Spleen (tissue), 11 donors: ENCODE measurements around the gene SRGN. TPM values are rescaled to one million over a fixed set of nuclear protein-coding genes. Genes with fewer than 3 reads are reported as not detected.

ENCODE experiments used
- DNase-seq: peaks from one replicate; pipeline ENCODE4 v3.0.0-alpha.2; 2020
- H3K27ac ChIP-seq, 8 donors: fragments of 200-600 bp; sonication (generic) in 7 of 8; 1 replicate in 4 of 8; 2 replicates in 4 of 8; pipeline versions ENCODE4 v1.5.0 to v1.8.0; 2016 to 2021; ENCODE audit warnings: inconsistent platforms in 4 of 8, mild to moderate bottlenecking in 4 of 8, moderate library complexity in 1 of 8
- H3K27me3 ChIP-seq, 7 donors: fragments of 200-600 bp; sonication (generic) in 6 of 7; replicated peaks in 1 of 7; 1 replicate in 4 of 7; 2 replicates in 3 of 7; pipeline versions ENCODE4 v1.5.0 to v1.8.0; 2016 to 2021; ENCODE audit warnings: inconsistent platforms in 3 of 7, mild to moderate bottlenecking in 1 of 7
- H3K36me3 ChIP-seq, 6 donors: fragments of 200-600 bp; sonication (generic) in 5 of 6; 1 replicate in 4 of 6; 2 replicates in 2 of 6; pipeline versions ENCODE4 v1.5.0 to v1.8.0; 2016 to 2021; ENCODE audit warnings: inconsistent platforms in 2 of 6
- H3K4me1 ChIP-seq, 6 donors: fragments of 200-600 bp; sonication (generic) in 5 of 6; 1 replicate in 3 of 6; 2 replicates in 3 of 6; pipeline versions ENCODE4 v1.5.0 to v1.8.0; 2016 to 2021; ENCODE audit warnings: inconsistent platforms in 3 of 6
- H3K4me3 ChIP-seq, 8 donors: fragments of 200-600 bp; sonication (generic) in 7 of 8; 1 replicate in 4 of 8; 2 replicates in 4 of 8; pipeline versions ENCODE4 v1.5.0 to v1.8.0; 2016 to 2021; ENCODE audit warnings: inconsistent platforms in 4 of 8, mild to moderate bottlenecking in 4 of 8, moderate library complexity in 2 of 8
- H3K9me3 ChIP-seq, 8 donors: fragments of 200-600 bp; sonication (generic) in 7 of 8; 1 replicate in 4 of 8; 2 replicates in 4 of 8; pipeline versions ENCODE4 v1.5.0 to v1.8.0; 2016 to 2021; ENCODE audit warnings: inconsistent platforms in 4 of 8
- POLR2A ChIP-seq, 3 donors: fragments of 450-650 bp; IDR thresholded peaks; one replicate each; pipeline ENCODE4 v1.5.1; 2017; ENCODE audit warnings: antibody characterized with exemption in 3 of 3, mild to moderate bottlenecking in 1 of 3
- POLR2AphosphoS5 ChIP-seq, 3 donors: sonication (generic); formaldehyde crosslinking; IDR thresholded peaks; one replicate each; pipeline ENCODE4 v1.5.1; 2017; ENCODE audit warnings: antibody characterized with exemption in 3 of 3
- WGBS, 5 donors: extraction: QIAGEN DNeasy Blood & Tissue Kit in 3 of 5; methylation state at CpG; one replicate each; pipeline versions ENCODE4 v1.1.5 to v1.1.7; 2013 to 2018; 5-methylcytosine and 5-hydroxymethylcytosine counted together
- intact Hi-C: fragments of 100-400 bp; cut with DNase I; formaldehyde crosslinking; loops from one replicate; pipeline ENCODE4 v1.15.0; 2023; ENCODE audit warnings: low total_unique reads
- polyA plus RNA-seq, 3 donors: library from polyadenylated mRNA; stranded (reverse); fragments of 200-250 nt; gene quantifications; one replicate each; pipeline ENCODE4 v1.2.1, GENCODE V29; 2013
- total RNA-seq, 7 donors: library from RNA; depleted of rRNA in 3 of 7; stranded (reverse); fragments of >200 nt in 3 of 7; fragmentation: NEBNext Ultra II Directional in 4 of 7; extraction: Animal tissue kit (Norgen Biotek cat#: 25700) in 4 of 7; gene quantifications; one replicate each; pipeline versions ENCODE4 v1.1.0 to v1.2.1, GENCODE V29; 2016 to 2021
- TF ChIP-seq, protein P1 (sequence below), 11 experiments: fragments of 200-600 bp in 7 of 11; fragments of 450-650 bp in 4 of 11; sonication (generic) in 4 of 11; IDR thresholded peaks in 8 of 11; conservative IDR thresholded peaks in 3 of 11; 1 replicate in 7 of 11; 2 replicates in 4 of 11; pipeline versions ENCODE4 v1.4.0 to v1.8.0; 2016 to 2021; ENCODE audit warnings: antibody characterized with exemption in 11 of 11, inconsistent platforms in 4 of 11, mild to moderate bottlenecking in 1 of 11
- donor health status: healthy with polysubstance abuse.
- donor health status: DM: no; HTN: no; CAD: no; lungs with moderate emphysema.
- donor health status: DM: no; HTN: no; CAD: no.
- donor health status: Bipolar disorder and iron deficiency.
- donor health status: healthy.
- donor health status: DM: no; HTN: no; CAD: no.
- donor health status: DM: yes; HTN: yes; CAD: no.

Gene SRGN
- total and polyA plus RNA-seq, 10 donors = 123 to 1,009 (median 505) TPM

DNA sequence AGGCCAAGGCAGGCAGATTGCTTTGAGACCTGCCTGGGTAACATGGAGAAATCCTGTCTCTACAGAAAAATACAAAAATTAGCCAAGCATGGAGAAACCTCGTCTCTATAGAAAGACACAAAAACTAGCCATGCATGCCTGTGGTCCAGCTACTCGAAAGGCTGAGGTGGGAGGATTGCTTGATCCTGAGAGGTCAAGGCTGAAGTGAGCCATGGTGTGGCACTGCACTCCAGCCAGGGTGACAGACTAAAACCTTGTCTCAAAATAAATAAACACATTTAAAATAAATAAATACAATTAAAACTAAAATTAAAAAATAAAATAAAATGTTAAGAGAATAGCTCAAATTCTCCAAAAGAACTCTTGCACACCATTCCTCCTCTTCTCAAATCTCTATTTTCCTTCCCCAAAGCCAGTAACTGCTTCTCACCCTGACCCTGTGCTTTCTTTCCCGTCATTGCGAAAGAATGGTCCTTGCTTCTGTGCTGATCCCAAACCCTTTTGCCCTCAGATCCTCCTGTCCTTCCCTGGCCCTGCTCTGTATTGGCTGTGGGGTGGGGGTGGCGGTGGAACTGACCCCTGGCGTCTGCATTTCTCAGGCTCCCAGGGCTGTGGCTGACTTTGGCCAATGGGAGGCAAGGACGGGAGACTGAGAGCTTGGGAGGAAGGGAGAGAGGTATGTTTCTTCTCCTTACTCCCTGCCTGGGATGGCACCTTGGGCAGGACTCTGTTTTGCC lies 12.4 kb downstream of the SRGN start:
- Histone ChIP-seq H3K27me3 (no peaks in the 10 kb centered on the region), H3K9me3 (no peaks in the 10 kb centered on the region), H3K36me3 (peaks cover 3 to 98% (median 55%) of the 10 kb centered on the region in 6 donors), H3K4me1 (peaks cover 0 to 87% (median 55%) of the 10 kb centered on the region in 6 donors), H3K4me3 (no peak overlapping the region), H3K27ac (peak overlapping the region in 2 of 8 donors; percentile 36 to 52)
- intact Hi-C loops = no loop called here
- TF ChIP-seq, protein P1, sequence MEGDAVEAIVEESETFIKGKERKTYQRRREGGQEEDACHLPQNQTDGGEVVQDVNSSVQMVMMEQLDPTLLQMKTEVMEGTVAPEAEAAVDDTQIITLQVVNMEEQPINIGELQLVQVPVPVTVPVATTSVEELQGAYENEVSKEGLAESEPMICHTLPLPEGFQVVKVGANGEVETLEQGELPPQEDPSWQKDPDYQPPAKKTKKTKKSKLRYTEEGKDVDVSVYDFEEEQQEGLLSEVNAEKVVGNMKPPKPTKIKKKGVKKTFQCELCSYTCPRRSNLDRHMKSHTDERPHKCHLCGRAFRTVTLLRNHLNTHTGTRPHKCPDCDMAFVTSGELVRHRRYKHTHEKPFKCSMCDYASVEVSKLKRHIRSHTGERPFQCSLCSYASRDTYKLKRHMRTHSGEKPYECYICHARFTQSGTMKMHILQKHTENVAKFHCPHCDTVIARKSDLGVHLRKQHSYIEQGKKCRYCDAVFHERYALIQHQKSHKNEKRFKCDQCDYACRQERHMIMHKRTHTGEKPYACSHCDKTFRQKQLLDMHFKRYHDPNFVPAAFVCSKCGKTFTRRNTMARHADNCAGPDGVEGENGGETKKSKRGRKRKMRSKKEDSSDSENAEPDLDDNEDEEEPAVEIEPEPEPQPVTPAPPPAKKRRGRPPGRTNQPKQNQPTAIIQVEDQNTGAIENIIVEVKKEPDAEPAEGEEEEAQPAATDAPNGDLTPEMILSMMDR (IDR thresholded peaks at IDR 0.05 in 8 of 11, conservative IDR thresholded peaks at IDR 0.05 in 3 of 11) = no peak
- peak in 1 of 3 donors; percentile 47 for TF ChIP-seq POLR2AphosphoS5 (IDR thresholded peaks at IDR 0.05)
- 56 to 68% (median 59%) methylated on average over 7 of the region's 7 CpGs for WGBS, 5 donors
- no peak for DNase-seq

DNA sequence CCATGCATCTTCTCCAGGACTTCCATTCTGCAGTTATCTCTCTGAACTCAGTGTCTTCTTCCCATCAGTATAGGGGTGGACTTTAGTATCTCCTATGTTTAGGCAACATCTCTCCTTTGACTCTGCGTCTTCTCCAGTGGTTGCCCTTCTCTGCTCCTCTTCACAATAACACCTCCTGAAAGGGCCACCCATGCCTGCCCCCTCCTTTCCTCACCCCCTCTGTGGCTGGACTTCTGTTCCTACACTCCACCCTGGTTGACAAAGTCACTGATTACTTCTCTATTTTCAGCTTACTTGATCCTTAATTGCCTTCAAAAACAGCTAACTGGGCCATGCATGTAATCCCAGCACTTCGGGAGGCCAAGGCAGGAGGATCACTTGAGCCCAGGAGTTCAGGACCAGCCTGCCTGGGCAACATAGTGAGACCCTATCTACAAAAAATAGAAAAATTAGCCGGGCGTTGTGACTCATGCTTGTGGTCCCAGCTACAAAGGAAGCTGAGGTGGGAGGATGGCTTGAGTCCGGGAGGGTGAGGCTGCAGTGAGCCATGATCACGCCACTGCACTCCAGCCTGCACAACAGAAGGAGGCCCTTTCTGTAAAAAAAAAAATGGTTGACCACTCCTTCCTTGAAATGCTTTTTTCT lies 13.7 kb downstream of the SRGN start:
- Histone ChIP-seq H3K27ac (peak overlapping the region in 4 of 8 donors; percentile 27 to 56 (median 44)), H3K4me1 (peaks cover 0 to 75% (median 42%) of the 10 kb centered on the region in 6 donors), H3K27me3 (no peaks in the 10 kb centered on the region), H3K9me3 (no peaks in the 10 kb centered on the region), H3K36me3 (peaks cover 5 to 95% (median 56%) of the 10 kb centered on the region in 6 donors), H3K4me3 (peak overlapping the region in 1 of 8 donors; percentile 12)
- TF ChIP-seq, protein P1 (IDR thresholded peaks at IDR 0.05 in 8 of 11, conservative IDR thresholded peaks at IDR 0.05 in 3 of 11) = no peak
- TF ChIP-seq POLR2AphosphoS5 (IDR thresholded peaks at IDR 0.05) = peak in 1 of 3 donors; percentile 46
- TF ChIP-seq POLR2A (IDR thresholded peaks at IDR 0.05) = no peak
- no peak for DNase-seq
- intact Hi-C loops = no loop called here
- 43 to 68% (median 56%) methylated on average over 6 of the region's 6 CpGs for WGBS, 5 donors

DNA sequence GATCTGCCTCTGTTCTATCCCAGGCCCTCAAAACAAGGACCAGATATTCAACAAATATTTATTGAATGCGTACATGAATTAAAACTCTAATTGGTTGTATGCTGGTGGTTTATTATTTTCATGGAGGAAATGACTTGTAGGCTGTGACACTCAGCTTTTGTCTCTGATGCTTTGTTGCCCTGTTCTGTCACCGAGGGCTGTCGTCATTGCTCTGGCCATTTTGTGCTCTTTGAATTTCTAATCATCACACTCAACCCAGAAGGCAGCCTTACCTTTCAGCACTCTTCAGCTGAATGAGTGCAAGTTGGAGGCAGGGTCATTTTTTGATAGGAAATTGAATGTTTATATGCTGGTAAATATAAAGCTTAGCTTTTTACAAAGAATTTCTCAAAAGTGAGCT lies 14.5 kb downstream of the SRGN start:
- intact Hi-C loops = no loop called here
- Histone ChIP-seq H3K27me3 (no peaks in the 10 kb centered on the region), H3K36me3 (peaks cover 5 to 87% (median 52%) of the 10 kb centered on the region in 6 donors), H3K27ac (peak overlapping the region in 3 of 8 donors; percentile 36 to 56 (median 52)), H3K4me3 (no peak overlapping the region), H3K9me3 (no peaks in the 10 kb centered on the region), H3K4me1 (peaks cover 0 to 68% (median 39%) of the 10 kb centered on the region in 6 donors)
- TF ChIP-seq, protein P1 (IDR thresholded peaks at IDR 0.05 in 8 of 11, conservative IDR thresholded peaks at IDR 0.05 in 3 of 11) = no peak
- TF ChIP-seq POLR2AphosphoS5 (IDR thresholded peaks at IDR 0.05) (no peak), POLR2A (IDR thresholded peaks at IDR 0.05) (no peak)
- WGBS, 5 donors = 72 to 93% (median 82%) methylated on average over 3 of the region's 3 CpGs
- DNase-seq = no peak

DNA sequence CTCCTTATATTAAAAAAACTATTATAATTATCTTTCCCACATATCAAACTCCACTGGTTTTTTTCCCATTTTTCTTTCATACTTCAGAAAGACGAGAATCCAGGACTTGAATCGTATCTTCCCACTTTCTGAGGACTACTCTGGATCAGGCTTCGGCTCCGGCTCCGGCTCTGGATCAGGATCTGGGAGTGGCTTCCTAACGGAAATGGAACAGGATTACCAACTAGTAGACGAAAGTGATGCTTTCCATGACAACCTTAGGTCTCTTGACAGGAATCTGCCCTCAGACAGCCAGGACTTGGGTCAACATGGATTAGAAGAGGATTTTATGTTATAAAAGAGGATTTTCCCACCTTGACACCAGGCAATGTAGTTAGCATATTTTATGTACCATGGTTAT lies 15.9 kb downstream of the SRGN start:
- Histone ChIP-seq H3K9me3 (no peaks in the 10 kb centered on the region), H3K36me3 (peaks cover 5 to 74% (median 45%) of the 10 kb centered on the region in 6 donors), H3K4me3 (no peak overlapping the region), H3K4me1 (peaks cover 0 to 54% (median 33%) of the 10 kb centered on the region in 6 donors), H3K27ac (peak overlapping the region in 1 of 8 donors; percentile 1), H3K27me3 (no peaks in the 10 kb centered on the region)
- TF ChIP-seq POLR2A (IDR thresholded peaks at IDR 0.05) (no peak), POLR2AphosphoS5 (IDR thresholded peaks at IDR 0.05) (peak in 1 of 3 donors; percentile 58)
- TF ChIP-seq, protein P1 (IDR thresholded peaks at IDR 0.05 in 8 of 11, conservative IDR thresholded peaks at IDR 0.05 in 3 of 11) = no peak
- no peak for DNase-seq
- intact Hi-C loops = no loop called here
- WGBS, 5 donors = 62 to 75% (median 70%) methylated on average over 7 of the region's 7 CpGs
